GM23338 (cell line): Measurements from ENCODE around the gene CACNA2D1. TPM values are rescaled to one million over a fixed set of nuclear protein-coding genes. Genes with fewer than 3 reads are reported as not detected.
A peak's percentile ranks its signal among the peaks of the same experiment; 100 is the strongest.

Experiments used
- ATAC-seq: fragments of 200-7000 bp; cut with Tn5 transposase; 3 replicates; pipeline ENCODE4 v1.9.1; 2020
- DNase-seq: peaks from one replicate; pipeline ENCODE4 v3.0.0-alpha.2; 2015; ENCODE audit warnings: low spot score
- H2AFZ ChIP-seq: fragments of 200-600 bp; sonication (generic); 2 replicates; pipeline ENCODE4 v1.8.0; 2016; ENCODE audit warnings: antibody characterized with exemption, mild to moderate bottlenecking, moderate library complexity
- H3F3A ChIP-seq: fragments of 200-600 bp; sonication (generic); replicated peaks from 2 replicates; pipeline ENCODE4 v1.8.0; 2017; ENCODE audit warnings: antibody characterized with exemption, mixed run types, low read depth
- H3K27ac ChIP-seq: fragments of 200-600 bp; sonication (generic); 2 replicates; pipeline ENCODE4 v1.6.1; 2016; ENCODE audit warnings: low read depth
- H3K27me3 ChIP-seq: fragments of 200-600 bp; sonication (generic); 2 replicates; pipeline ENCODE4 v1.8.0; 2016; ENCODE audit warnings: mild to moderate bottlenecking, mixed run types, moderate library complexity; ENCODE audit not compliant: insufficient read depth
- H3K36me3 ChIP-seq: fragments of 200-600 bp; sonication (generic); 2 replicates; pipeline ENCODE4 v1.8.0; 2016; ENCODE audit warnings: mild to moderate bottlenecking; ENCODE audit not compliant: insufficient read depth
- H3K4me1 ChIP-seq: fragments of 200-600 bp; sonication (generic); 2 replicates; pipeline ENCODE4 v1.8.0; 2016; ENCODE audit warnings: mild to moderate bottlenecking, moderate library complexity; ENCODE audit not compliant: insufficient read depth
- H3K4me2 ChIP-seq: fragments of 200-600 bp; sonication (generic); 2 replicates; pipeline ENCODE4 v1.7.1; 2017; ENCODE audit warnings: mixed run types
- H3K4me3 ChIP-seq: fragments of 200-600 bp; sonication (generic); 2 replicates; pipeline ENCODE4 v1.6.1; 2016; ENCODE audit warnings: mixed run types
- H3K79me2 ChIP-seq: fragments of 200-600 bp; sonication (generic); replicated peaks from 2 replicates; pipeline ENCODE4 v1.8.0; 2017; ENCODE audit warnings: mild to moderate bottlenecking; ENCODE audit not compliant: insufficient read depth
- H3K9me2 ChIP-seq: fragments of 200-600 bp; sonication (generic); 2 replicates; pipeline ENCODE4 v1.8.0; 2017; ENCODE audit not compliant: insufficient read depth
- H4K20me1 ChIP-seq: fragments of 200-600 bp; sonication (generic); replicated peaks from 2 replicates; pipeline ENCODE4 v1.8.0; 2017; ENCODE audit warnings: mild to moderate bottlenecking; ENCODE audit not compliant: insufficient read depth
- H3K27ac Mint-ChIP-seq: 2 replicates; pipeline ENCODE4 v1.8.0; 2020; ENCODE audit warnings: inconsistent platforms, mild to moderate bottlenecking, moderate library complexity, mixed read lengths
- H3K27me3 Mint-ChIP-seq: 3 replicates; pipeline ENCODE4 v1.8.0; 2022; ENCODE audit warnings: low read depth, mild to moderate bottlenecking, moderate library complexity, mixed read lengths, inconsistent platforms; ENCODE audit not compliant: insufficient read depth, poor library complexity
- H3K36me3 Mint-ChIP-seq: 3 replicates; pipeline ENCODE4 v1.8.0; 2021; ENCODE audit warnings: low read depth, mild to moderate bottlenecking, inconsistent platforms, moderate library complexity, mixed read lengths
- H3K4me1 Mint-ChIP-seq: 3 replicates; pipeline ENCODE4 v1.8.0; 2020; ENCODE audit warnings: mild to moderate bottlenecking, inconsistent platforms, mixed read lengths
- H3K4me3 Mint-ChIP-seq: 3 replicates; pipeline ENCODE4 v1.8.0; 2021; ENCODE audit warnings: moderate library complexity, mild to moderate bottlenecking, inconsistent platforms, mixed read lengths
- H3K9me3 Mint-ChIP-seq: 3 replicates; pipeline ENCODE4 v1.8.0; 2020; ENCODE audit warnings: moderate library complexity, mild to moderate bottlenecking, inconsistent platforms, mixed read lengths
- CREB1 ChIP-seq: fragments of 250-450 bp; sonication (Bioruptor Pico); IDR thresholded peaks from 2 replicates; pipeline ENCODE4 v1.5.0; 2020; ENCODE audit warnings: low read depth, mild to moderate bottlenecking, moderate library complexity
- EZH2 ChIP-seq: fragments of 200-600 bp; sonication (generic); IDR thresholded peaks from one replicate; pipeline ENCODE4 v1.8.0; 2017; ENCODE audit warnings: antibody characterized with exemption, mild to moderate bottlenecking, low read depth; ENCODE audit not compliant: unreplicated experiment
- EZH2phosphoT487 ChIP-seq: fragments of 200-600 bp; sonication (generic); IDR thresholded peaks from one replicate; pipeline ENCODE4 v1.8.1; 2018; ENCODE audit warnings: antibody characterized with exemption; ENCODE audit not compliant: unreplicated experiment
- JUNB ChIP-seq: IDR thresholded peaks from one replicate; pipeline ENCODE4 v1.6.1; 2016; ENCODE audit warnings: antibody characterized with exemption; ENCODE audit not compliant: unreplicated experiment
- NANOG ChIP-seq: IDR thresholded peaks from 2 replicates; pipeline ENCODE4 v1.6.1; 2016; ENCODE audit warnings: antibody characterized with exemption, borderline replicate concordance
- POLR2AphosphoS5 ChIP-seq: IDR thresholded peaks from 2 replicates; pipeline ENCODE4 v1.6.1; 2016; ENCODE audit warnings: antibody characterized with exemption, low read depth
- STAT1 ChIP-seq: IDR thresholded peaks from one replicate; pipeline ENCODE4 v1.6.1; 2016; ENCODE audit warnings: antibody characterized with exemption; ENCODE audit not compliant: unreplicated experiment
- ZNF114 ChIP-seq: fragments of 250-450 bp; sonication (Bioruptor Pico); IDR thresholded peaks from 2 replicates; pipeline ENCODE4 v1.5.0; 2020; ENCODE audit warnings: mild to moderate bottlenecking, moderate library complexity
- ZNF331 ChIP-seq: fragments of 250-450 bp; sonication (Bioruptor Pico); IDR thresholded peaks from 2 replicates; pipeline ENCODE4 v1.5.0; 2020; ENCODE audit warnings: low read depth, mild to moderate bottlenecking, moderate library complexity
- polyA plus RNA-seq: library from polyadenylated mRNA; unstranded; fragments of >200 nt; fragmentation: Nextera tagmentation; extraction: Ambion mirVana; gene quantifications from 2 replicates; pipeline ENCODE4 v1.2.1, GENCODE V29; 2016
- total RNA-seq: library from RNA; depleted of rRNA; stranded (reverse); fragments of >200 nt; shearing (Covaris generic); gene quantifications from 2 replicates; pipeline ENCODE4 v1.2.3, GENCODE V29; 2014
- TF ChIP-seq, protein P1 (sequence below): IDR thresholded peaks from one replicate; pipeline ENCODE4 v1.6.1; 2018; ENCODE audit warnings: antibody characterized with exemption; ENCODE audit not compliant: unreplicated experiment
- TF ChIP-seq, protein P2 (sequence below), 2 experiments: fragments of 200-600 bp in 1 of 2; sonication (generic) in 1 of 2; conservative IDR thresholded peaks; 2 replicates each; pipeline versions ENCODE4 v1.5.1 to v1.6.1; 2016 to 2017; ENCODE audit warnings: antibody characterized with exemption in 2 of 2, low read depth in 2 of 2, mild to moderate bottlenecking in 2 of 2, moderate library complexity in 1 of 2
- TF ChIP-seq, protein P3 (sequence below): fragments of 250-450 bp; sonication (Bioruptor Pico); IDR thresholded peaks from 2 replicates; pipeline ENCODE4 v1.5.0; 2020; ENCODE audit warnings: mild to moderate bottlenecking, moderate library complexity
- TF ChIP-seq, protein P4 (sequence below): IDR thresholded peaks from 2 replicates; pipeline ENCODE4 v1.6.1; 2016; ENCODE audit warnings: antibody characterized with exemption

The CACNA2D1 gene
- total and polyA plus RNA-seq, 2 experiments from 2014 or later = 7.0 to 20.4 TPM

DNA sequence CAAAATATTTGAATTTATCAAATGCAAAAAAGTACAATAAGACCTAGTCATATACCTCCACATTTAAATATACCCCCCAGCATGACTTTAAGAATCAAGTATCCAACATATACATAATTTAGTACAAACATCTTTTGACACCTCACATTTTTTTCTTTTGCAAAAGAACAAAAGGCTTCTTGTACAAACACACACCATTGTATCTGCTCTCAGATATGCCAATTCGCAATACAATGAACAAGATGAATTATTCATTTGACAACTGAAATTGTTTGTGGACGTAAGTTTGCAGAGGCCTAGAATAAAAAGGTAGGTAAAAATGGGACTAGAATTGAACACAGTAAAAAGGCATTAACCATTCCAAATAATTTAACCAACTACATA is 154.4 kb downstream of the CACNA2D1 start:
- Histone ChIP-seq H3K27me3 (no peaks in the 10 kb centered on the region), H3K27ac (no peak overlapping the region; the same call in 1 of the 2 replicates)

More for the DNA sequence above, 154.4 kb downstream of the CACNA2D1 start:
- Mint-ChIP-seq H3K27ac (peak overlapping the region; percentile 48), H3K36me3 (peaks cover 16% of the 10 kb centered on the region; the same call in 2 of the 3 replicates), H3K27me3 (peaks cover 3% of the 10 kb centered on the region), H3K4me3 (peak overlapping the region; percentile 16; the same call in 1 of the 3 replicates), H3K9me3 (peaks cover 5% of the 10 kb centered on the region; the same call in 2 of the 3 replicates), H3K4me1 (peaks cover 49% of the 10 kb centered on the region)
- H2AFZ ChIP-seq = no peak overlapping the region
- H3K4me3 ChIP-seq = no peak overlapping the region
- H3F3A ChIP-seq = no peaks in the 10 kb centered on the region
- no peaks in the 10 kb centered on the region for H3K9me2 ChIP-seq
- H3K79me2 ChIP-seq = no peaks in the 10 kb centered on the region
- H3K36me3 ChIP-seq = no peaks in the 10 kb centered on the region
- peaks cover 49% of the 10 kb centered on the region for H3K4me1 ChIP-seq
- H4K20me1 ChIP-seq = no peaks in the 10 kb centered on the region
- TF ChIP-seq NANOG = no peak
- no peak for TF ChIP-seq EZH2phosphoT487
- no peak for TF ChIP-seq JUNB
- TF ChIP-seq ZNF331 = no peak
- TF ChIP-seq, protein P1, sequence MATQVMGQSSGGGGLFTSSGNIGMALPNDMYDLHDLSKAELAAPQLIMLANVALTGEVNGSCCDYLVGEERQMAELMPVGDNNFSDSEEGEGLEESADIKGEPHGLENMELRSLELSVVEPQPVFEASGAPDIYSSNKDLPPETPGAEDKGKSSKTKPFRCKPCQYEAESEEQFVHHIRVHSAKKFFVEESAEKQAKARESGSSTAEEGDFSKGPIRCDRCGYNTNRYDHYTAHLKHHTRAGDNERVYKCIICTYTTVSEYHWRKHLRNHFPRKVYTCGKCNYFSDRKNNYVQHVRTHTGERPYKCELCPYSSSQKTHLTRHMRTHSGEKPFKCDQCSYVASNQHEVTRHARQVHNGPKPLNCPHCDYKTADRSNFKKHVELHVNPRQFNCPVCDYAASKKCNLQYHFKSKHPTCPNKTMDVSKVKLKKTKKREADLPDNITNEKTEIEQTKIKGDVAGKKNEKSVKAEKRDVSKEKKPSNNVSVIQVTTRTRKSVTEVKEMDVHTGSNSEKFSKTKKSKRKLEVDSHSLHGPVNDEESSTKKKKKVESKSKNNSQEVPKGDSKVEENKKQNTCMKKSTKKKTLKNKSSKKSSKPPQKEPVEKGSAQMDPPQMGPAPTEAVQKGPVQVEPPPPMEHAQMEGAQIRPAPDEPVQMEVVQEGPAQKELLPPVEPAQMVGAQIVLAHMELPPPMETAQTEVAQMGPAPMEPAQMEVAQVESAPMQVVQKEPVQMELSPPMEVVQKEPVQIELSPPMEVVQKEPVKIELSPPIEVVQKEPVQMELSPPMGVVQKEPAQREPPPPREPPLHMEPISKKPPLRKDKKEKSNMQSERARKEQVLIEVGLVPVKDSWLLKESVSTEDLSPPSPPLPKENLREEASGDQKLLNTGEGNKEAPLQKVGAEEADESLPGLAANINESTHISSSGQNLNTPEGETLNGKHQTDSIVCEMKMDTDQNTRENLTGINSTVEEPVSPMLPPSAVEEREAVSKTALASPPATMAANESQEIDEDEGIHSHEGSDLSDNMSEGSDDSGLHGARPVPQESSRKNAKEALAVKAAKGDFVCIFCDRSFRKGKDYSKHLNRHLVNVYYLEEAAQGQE = no peak
- TF ChIP-seq, protein P2, sequence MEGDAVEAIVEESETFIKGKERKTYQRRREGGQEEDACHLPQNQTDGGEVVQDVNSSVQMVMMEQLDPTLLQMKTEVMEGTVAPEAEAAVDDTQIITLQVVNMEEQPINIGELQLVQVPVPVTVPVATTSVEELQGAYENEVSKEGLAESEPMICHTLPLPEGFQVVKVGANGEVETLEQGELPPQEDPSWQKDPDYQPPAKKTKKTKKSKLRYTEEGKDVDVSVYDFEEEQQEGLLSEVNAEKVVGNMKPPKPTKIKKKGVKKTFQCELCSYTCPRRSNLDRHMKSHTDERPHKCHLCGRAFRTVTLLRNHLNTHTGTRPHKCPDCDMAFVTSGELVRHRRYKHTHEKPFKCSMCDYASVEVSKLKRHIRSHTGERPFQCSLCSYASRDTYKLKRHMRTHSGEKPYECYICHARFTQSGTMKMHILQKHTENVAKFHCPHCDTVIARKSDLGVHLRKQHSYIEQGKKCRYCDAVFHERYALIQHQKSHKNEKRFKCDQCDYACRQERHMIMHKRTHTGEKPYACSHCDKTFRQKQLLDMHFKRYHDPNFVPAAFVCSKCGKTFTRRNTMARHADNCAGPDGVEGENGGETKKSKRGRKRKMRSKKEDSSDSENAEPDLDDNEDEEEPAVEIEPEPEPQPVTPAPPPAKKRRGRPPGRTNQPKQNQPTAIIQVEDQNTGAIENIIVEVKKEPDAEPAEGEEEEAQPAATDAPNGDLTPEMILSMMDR (conservative IDR thresholded peaks at IDR 0.05; ENCODE audit: low read depth in 2 of 2) = no peak
- TF ChIP-seq CREB1 (CRISPR knock-in tag) = no peak
- TF ChIP-seq STAT1 = no peak
- TF ChIP-seq POLR2AphosphoS5 = no peak
- TF ChIP-seq ZNF114 (CRISPR knock-in tag) = no peak
- no peak for TF ChIP-seq EZH2
- TF ChIP-seq, protein P3, sequence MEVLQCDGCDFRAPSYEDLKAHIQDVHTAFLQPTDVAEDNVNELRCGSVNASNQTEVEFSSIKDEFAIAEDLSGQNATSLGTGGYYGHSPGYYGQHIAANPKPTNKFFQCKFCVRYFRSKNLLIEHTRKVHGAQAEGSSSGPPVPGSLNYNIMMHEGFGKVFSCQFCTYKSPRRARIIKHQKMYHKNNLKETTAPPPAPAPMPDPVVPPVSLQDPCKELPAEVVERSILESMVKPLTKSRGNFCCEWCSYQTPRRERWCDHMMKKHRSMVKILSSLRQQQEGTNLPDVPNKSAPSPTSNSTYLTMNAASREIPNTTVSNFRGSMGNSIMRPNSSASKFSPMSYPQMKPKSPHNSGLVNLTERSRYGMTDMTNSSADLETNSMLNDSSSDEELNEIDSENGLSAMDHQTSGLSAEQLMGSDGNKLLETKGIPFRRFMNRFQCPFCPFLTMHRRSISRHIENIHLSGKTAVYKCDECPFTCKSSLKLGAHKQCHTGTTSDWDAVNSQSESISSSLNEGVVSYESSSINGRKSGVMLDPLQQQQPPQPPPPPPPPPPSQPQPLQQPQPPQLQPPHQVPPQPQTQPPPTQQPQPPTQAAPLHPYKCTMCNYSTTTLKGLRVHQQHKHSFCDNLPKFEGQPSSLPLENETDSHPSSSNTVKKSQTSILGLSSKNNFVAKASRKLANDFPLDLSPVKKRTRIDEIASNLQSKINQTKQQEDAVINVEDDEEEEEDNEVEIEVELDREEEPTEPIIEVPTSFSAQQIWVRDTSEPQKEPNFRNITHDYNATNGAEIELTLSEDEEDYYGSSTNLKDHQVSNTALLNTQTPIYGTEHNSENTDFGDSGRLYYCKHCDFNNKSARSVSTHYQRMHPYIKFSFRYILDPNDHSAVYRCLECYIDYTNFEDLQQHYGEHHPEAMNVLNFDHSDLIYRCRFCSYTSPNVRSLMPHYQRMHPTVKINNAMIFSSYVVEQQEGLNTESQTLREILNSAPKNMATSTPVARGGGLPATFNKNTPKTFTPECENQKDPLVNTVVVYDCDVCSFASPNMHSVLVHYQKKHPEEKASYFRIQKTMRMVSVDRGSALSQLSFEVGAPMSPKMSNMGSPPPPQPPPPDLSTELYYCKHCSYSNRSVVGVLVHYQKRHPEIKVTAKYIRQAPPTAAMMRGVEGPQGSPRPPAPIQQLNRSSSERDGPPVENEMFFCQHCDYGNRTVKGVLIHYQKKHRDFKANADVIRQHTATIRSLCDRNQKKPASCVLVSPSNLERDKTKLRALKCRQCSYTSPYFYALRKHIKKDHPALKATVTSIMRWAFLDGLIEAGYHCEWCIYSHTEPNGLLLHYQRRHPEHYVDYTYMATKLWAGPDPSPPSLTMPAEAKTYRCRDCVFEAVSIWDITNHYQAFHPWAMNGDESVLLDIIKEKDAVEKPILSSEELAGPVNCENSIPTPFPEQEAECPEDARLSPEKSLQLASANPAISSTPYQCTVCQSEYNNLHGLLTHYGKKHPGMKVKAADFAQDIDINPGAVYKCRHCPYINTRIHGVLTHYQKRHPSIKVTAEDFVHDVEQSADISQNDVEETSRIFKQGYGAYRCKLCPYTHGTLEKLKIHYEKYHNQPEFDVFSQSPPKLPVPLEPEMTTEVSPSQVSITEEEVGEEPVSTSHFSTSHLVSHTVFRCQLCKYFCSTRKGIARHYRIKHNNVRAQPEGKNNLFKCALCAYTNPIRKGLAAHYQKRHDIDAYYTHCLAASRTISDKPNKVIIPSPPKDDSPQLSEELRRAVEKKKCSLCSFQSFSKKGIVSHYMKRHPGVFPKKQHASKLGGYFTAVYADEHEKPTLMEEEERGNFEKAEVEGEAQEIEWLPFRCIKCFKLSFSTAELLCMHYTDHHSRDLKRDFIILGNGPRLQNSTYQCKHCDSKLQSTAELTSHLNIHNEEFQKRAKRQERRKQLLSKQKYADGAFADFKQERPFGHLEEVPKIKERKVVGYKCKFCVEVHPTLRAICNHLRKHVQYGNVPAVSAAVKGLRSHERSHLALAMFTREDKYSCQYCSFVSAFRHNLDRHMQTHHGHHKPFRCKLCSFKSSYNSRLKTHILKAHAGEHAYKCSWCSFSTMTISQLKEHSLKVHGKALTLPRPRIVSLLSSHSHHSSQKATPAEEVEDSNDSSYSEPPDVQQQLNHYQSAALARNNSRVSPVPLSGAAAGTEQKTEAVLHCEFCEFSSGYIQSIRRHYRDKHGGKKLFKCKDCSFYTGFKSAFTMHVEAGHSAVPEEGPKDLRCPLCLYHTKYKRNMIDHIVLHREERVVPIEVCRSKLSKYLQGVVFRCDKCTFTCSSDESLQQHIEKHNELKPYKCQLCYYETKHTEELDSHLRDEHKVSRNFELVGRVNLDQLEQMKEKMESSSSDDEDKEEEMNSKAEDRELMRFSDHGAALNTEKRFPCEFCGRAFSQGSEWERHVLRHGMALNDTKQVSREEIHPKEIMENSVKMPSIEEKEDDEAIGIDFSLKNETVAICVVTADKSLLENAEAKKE (CRISPR knock-in tag) = no peak
- TF ChIP-seq, protein P4, sequence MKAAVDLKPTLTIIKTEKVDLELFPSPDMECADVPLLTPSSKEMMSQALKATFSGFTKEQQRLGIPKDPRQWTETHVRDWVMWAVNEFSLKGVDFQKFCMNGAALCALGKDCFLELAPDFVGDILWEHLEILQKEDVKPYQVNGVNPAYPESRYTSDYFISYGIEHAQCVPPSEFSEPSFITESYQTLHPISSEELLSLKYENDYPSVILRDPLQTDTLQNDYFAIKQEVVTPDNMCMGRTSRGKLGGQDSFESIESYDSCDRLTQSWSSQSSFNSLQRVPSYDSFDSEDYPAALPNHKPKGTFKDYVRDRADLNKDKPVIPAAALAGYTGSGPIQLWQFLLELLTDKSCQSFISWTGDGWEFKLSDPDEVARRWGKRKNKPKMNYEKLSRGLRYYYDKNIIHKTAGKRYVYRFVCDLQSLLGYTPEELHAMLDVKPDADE = no peak
- H3K4me2 ChIP-seq = peak overlapping the region; percentile 2; the same call in 1 of the 2 replicates
- ATAC-seq (no peak), DNase-seq (no peak)
